K562 (cell line): ENCODE results near the gene GRAMD4.

Experiments used
- CBFA2T2 ChIP-seq: fragments of 450-650 bp; conservative IDR thresholded peaks from 2 replicates; pipeline ENCODE4 v1.6.1; 2017; ENCODE audit warnings: mild to moderate bottlenecking
- CC2D1A ChIP-seq: fragments of 450-650 bp; IDR thresholded peaks from 2 replicates; pipeline ENCODE4 v1.6.1; 2017; ENCODE audit warnings: mild to moderate bottlenecking
- JUND ChIP-seq, 2 experiments: IDR thresholded peaks; 2 replicates in 1 of 2; 3 replicates in 1 of 2; pipeline ENCODE4 v1.6.1; 2011; ENCODE audit warnings: borderline replicate concordance in 2 of 2, low read depth in 2 of 2, low read length in 2 of 2, improper control_type of control experiment in 1 of 2, missing biosample characterization in 1 of 2, missing genetic modification characterization in 1 of 2, missing genetic modification reagents in 1 of 2
- PHF21A ChIP-seq: fragments of 450-650 bp; IDR thresholded peaks from 2 replicates; pipeline ENCODE4 v1.6.1; 2017; ENCODE audit warnings: low read depth, borderline replicate concordance
- POLR2A ChIP-seq: fragments of 450-650 bp; conservative IDR thresholded peaks from 2 replicates; pipeline ENCODE4 v1.6.1; 2016
- RBM22 ChIP-seq: fragments of 200-400 bp; formaldehyde crosslinking; IDR thresholded peaks from 2 replicates; pipeline ENCODE4 v1.6.1; 2018; ENCODE audit warnings: low read length, low read depth; ENCODE audit not compliant: poor library complexity, severe bottlenecking
- ZBTB1 ChIP-seq: sonication (generic); formaldehyde crosslinking; IDR thresholded peaks from 2 replicates; pipeline ENCODE4 v1.8.1; 2023; ENCODE audit warnings: missing genetic modification reagents, low read depth, mild to moderate bottlenecking, borderline replicate concordance
- ZSCAN32 ChIP-seq: fragments of 450-650 bp; formaldehyde crosslinking; IDR thresholded peaks from 2 replicates; pipeline ENCODE4 v1.4.0; 2020; ENCODE audit warnings: mild to moderate bottlenecking, moderate library complexity
- TF ChIP-seq, protein P1 (sequence below): sonication (generic); formaldehyde crosslinking; IDR thresholded peaks from 2 replicates; pipeline ENCODE4 v1.8.0; 2022; ENCODE audit warnings: mild to moderate bottlenecking, missing genetic modification reagents

DNA sequence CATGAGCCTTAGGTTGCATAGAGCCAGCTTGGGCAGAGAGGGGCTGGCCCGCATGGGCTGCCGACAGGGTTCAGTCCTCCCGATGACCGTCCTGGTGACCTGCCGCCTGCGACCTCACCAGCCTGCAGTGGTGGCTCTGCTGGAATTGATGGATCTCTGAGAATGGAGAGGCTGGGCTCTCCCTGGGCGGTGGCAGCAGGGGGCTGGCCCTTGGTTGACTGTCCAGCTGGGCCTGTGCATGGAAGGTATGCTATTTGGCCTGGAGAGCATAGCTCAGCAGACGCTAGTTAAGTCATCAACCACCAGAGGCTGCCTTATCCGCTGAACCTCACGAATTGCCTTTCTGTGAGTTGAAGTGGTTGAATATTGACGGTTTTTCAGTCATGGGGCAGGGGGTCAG is 19.7 kb downstream of the GRAMD4 start:
- TF ChIP-seq JUND (IDR thresholded peaks at IDR 0.05; ENCODE audit: borderline replicate concordance, low read depth, low read length): no peak
- TF ChIP-seq JUND (tag; IDR thresholded peaks at IDR 0.05; ENCODE audit: borderline replicate concordance, low read depth, low read length): no peak
- no peak for TF ChIP-seq PHF21A
- TF ChIP-seq RBM22: no peak
- TF ChIP-seq ZSCAN32: no peak
- TF ChIP-seq CC2D1A: no peak
- no peak for TF ChIP-seq CBFA2T2
- TF ChIP-seq ZBTB1 (CRISPR knock-in tag): no peak
- no peak for TF ChIP-seq POLR2A
- TF ChIP-seq, protein P1, sequence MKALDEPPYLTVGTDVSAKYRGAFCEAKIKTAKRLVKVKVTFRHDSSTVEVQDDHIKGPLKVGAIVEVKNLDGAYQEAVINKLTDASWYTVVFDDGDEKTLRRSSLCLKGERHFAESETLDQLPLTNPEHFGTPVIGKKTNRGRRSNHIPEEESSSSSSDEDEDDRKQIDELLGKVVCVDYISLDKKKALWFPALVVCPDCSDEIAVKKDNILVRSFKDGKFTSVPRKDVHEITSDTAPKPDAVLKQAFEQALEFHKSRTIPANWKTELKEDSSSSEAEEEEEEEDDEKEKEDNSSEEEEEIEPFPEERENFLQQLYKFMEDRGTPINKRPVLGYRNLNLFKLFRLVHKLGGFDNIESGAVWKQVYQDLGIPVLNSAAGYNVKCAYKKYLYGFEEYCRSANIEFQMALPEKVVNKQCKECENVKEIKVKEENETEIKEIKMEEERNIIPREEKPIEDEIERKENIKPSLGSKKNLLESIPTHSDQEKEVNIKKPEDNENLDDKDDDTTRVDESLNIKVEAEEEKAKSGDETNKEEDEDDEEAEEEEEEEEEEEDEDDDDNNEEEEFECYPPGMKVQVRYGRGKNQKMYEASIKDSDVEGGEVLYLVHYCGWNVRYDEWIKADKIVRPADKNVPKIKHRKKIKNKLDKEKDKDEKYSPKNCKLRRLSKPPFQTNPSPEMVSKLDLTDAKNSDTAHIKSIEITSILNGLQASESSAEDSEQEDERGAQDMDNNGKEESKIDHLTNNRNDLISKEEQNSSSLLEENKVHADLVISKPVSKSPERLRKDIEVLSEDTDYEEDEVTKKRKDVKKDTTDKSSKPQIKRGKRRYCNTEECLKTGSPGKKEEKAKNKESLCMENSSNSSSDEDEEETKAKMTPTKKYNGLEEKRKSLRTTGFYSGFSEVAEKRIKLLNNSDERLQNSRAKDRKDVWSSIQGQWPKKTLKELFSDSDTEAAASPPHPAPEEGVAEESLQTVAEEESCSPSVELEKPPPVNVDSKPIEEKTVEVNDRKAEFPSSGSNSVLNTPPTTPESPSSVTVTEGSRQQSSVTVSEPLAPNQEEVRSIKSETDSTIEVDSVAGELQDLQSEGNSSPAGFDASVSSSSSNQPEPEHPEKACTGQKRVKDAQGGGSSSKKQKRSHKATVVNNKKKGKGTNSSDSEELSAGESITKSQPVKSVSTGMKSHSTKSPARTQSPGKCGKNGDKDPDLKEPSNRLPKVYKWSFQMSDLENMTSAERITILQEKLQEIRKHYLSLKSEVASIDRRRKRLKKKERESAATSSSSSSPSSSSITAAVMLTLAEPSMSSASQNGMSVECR (CRISPR knock-in tag): no peak
